ENCODE data around the gene SLC37A1.

- TF ChIP-seq CTCF (tag by site-specific recombination; IDR thresholded peaks at IDR 0.05) (no peak), ZNF274 (IDR thresholded peaks at IDR 0.05; ENCODE audit: low read length) (no peak), ZNF274 (tag by site-specific recombination; IDR thresholded peaks at IDR 0.05; ENCODE audit: borderline replicate concordance) (no peak), TCF7L2 (IDR thresholded peaks at IDR 0.05; ENCODE audit: borderline replicate concordance, low read depth, low read length) (no peak), SP2 (tag by site-specific recombination; IDR thresholded peaks at IDR 0.05) (no peak), ZNF23 (tag by site-specific recombination; IDR thresholded peaks at IDR 0.05; ENCODE audit: borderline replicate concordance) (no peak), ZBTB11 (tag by site-specific recombination; conservative IDR thresholded peaks at IDR 0.05; ENCODE audit: low read depth) (no peak), ZNF18 (tag by site-specific recombination; IDR thresholded peaks at IDR 0.05) (no peak)
These were observed 35.1 kb upstream of the SLC37A1 start for GRCh38 chr21:42478504-42478903.
